ENCODE data around the gene MYO7B. TPM values are rescaled to one million over a fixed set of nuclear protein-coding genes. Genes with fewer than 3 reads are reported as not detected.

MYO7B gene
- total RNA-seq, 1 donor = 0.18 TPM

GRCh38 chr2:127611076-127611925, 75.8 kb downstream of the MYO7B start:
- no peak for TF ChIP-seq CTCF (IDR thresholded peaks at IDR 0.05; ENCODE audit: insufficient read depth, low read length)
- no peak for DNase-seq (ENCODE audit: low read depth)
- H3K4me3 ChIP-seq (ENCODE audit: low read depth, low read length) = no peak overlapping the region

- no peak for DNase-seq (ENCODE audit: low read depth)
- no peak overlapping the region for H3K4me3 ChIP-seq (ENCODE audit: low read depth, low read length)
- TF ChIP-seq CTCF (IDR thresholded peaks at IDR 0.05; ENCODE audit: insufficient read depth, low read length) = no peak
These were observed 76.8 kb downstream of the MYO7B start for GRCh38 chr2:127612111-127612822.

GRCh38 chr2:127614246-127614645, 78.8 kb downstream of the MYO7B start:
- DNase-seq (ENCODE audit: low read depth) = no peak
- no peak overlapping the region for H3K4me3 ChIP-seq (ENCODE audit: low read depth, low read length)
- TF ChIP-seq CTCF (IDR thresholded peaks at IDR 0.05; ENCODE audit: insufficient read depth, low read length) = no peak

GRCh38 chr2:127614731-127615130, 79.2 kb downstream of the MYO7B start:
- no peak for TF ChIP-seq CTCF (IDR thresholded peaks at IDR 0.05; ENCODE audit: insufficient read depth, low read length)
- no peak overlapping the region for H3K4me3 ChIP-seq (ENCODE audit: low read depth, low read length)
- no peak for DNase-seq (ENCODE audit: low read depth)

- TF ChIP-seq CTCF (IDR thresholded peaks at IDR 0.05; ENCODE audit: insufficient read depth, low read length) = no peak
- no peak for DNase-seq (ENCODE audit: low read depth)
- H3K4me3 ChIP-seq (ENCODE audit: low read depth, low read length) = no peak overlapping the region
These were observed 80.2 kb downstream of the MYO7B start for GRCh38 chr2:127615511-127616166.

GRCh38 chr2:127618551-127619202, 83.2 kb downstream of the MYO7B start:
- no peak for DNase-seq (ENCODE audit: low read depth)
- no peak for TF ChIP-seq CTCF (IDR thresholded peaks at IDR 0.05; ENCODE audit: insufficient read depth, low read length)
- no peak overlapping the region for H3K4me3 ChIP-seq (ENCODE audit: low read depth, low read length)
